ENCODE results near the gene KIF20B.

DNA sequence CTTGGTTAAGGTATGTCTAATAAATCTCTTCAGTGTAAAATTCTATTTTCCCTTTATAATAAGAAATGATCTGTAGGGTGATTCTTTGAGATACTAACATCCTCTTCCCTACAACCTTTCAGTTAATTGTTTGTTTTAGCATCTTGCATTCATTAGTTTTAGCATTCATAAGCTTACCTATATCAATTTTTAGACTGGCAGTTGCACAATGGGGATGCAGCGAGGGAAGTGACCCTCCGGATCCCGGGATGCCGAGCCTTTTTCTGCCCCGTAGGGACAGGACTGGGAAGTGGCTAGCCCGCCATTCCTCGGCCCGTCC is 508 bp upstream of the KIF20B start:
- TF ChIP-seq, protein P1, sequence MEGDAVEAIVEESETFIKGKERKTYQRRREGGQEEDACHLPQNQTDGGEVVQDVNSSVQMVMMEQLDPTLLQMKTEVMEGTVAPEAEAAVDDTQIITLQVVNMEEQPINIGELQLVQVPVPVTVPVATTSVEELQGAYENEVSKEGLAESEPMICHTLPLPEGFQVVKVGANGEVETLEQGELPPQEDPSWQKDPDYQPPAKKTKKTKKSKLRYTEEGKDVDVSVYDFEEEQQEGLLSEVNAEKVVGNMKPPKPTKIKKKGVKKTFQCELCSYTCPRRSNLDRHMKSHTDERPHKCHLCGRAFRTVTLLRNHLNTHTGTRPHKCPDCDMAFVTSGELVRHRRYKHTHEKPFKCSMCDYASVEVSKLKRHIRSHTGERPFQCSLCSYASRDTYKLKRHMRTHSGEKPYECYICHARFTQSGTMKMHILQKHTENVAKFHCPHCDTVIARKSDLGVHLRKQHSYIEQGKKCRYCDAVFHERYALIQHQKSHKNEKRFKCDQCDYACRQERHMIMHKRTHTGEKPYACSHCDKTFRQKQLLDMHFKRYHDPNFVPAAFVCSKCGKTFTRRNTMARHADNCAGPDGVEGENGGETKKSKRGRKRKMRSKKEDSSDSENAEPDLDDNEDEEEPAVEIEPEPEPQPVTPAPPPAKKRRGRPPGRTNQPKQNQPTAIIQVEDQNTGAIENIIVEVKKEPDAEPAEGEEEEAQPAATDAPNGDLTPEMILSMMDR (IDR thresholded peaks at IDR 0.05): no peak
- TF ChIP-seq POLR2A (IDR thresholded peaks at IDR 0.05): no peak
